ENCODE data around the gene TIMP3. TPM values are rescaled to one million over a fixed set of nuclear protein-coding genes. Genes with fewer than 3 reads are reported as not detected.

Gene TIMP3
- total RNA-seq, 1 experiment from 2014 or later = 14.1 TPM

- ChIA-PET CTCF (no interaction called here), POLR2A (ENCODE audit: low non-redundant PET) (no interaction called here)
- no peak for TF ChIP-seq CTCF (conservative IDR thresholded peaks at IDR 0.05; ENCODE audit: low read depth, low read length)
- no peak for TF ChIP-seq EZH2 (IDR thresholded peaks at IDR 0.05; ENCODE audit: borderline replicate concordance, low read depth, low read length, poor library complexity, severe bottlenecking)
- Histone ChIP-seq H3K9me3 (ENCODE audit: low read depth, low read length, poor library complexity, severe bottlenecking) (no peaks in the 10 kb centered on the region), H3K4me3 (ENCODE audit: low read depth, low read length, poor library complexity, severe bottlenecking) (no peak overlapping the region), H3K4me1 (ENCODE audit: insufficient read depth, low read length, poor library complexity, severe bottlenecking) (no peaks in the 10 kb centered on the region), H3K36me3 (ENCODE audit: insufficient read depth, low read length, poor library complexity, severe bottlenecking) (no peaks in the 10 kb centered on the region), H3K27me3 (replicated peaks; ENCODE audit: insufficient read depth, low read depth, low read length, poor library complexity) (peaks cover 5% of the 10 kb centered on the region), H3K27ac (ENCODE audit: low read depth, low read length, poor library complexity, severe bottlenecking) (no peak overlapping the region)
- no TSS peak for BruUV-seq (replicated peaks)
- intact Hi-C loops (cut with micrococcal nuclease; ENCODE audit: unreplicated experiment) = no loop called here
- DNase-seq (ENCODE audit: low spot score) = no peak
Measured at GRCh38 chr22:32854351-32854804, 52.9 kb downstream of the TIMP3 start.

GRCh38 chr22:32855045-32855756 lies 53.7 kb downstream of the TIMP3 start:
- POLR2A ChIA-PET (ENCODE audit: low non-redundant PET) = no interaction called here

GRCh38 chr22:32858121-32858703 lies 56.7 kb downstream of the TIMP3 start:
- Histone ChIP-seq H3K4me3 (ENCODE audit: low read depth, low read length, poor library complexity, severe bottlenecking) (no peak overlapping the region), H3K9me3 (ENCODE audit: low read depth, low read length, poor library complexity, severe bottlenecking) (no peaks in the 10 kb centered on the region), H3K36me3 (ENCODE audit: insufficient read depth, low read length, poor library complexity, severe bottlenecking) (no peaks in the 10 kb centered on the region), H3K27me3 (replicated peaks; ENCODE audit: insufficient read depth, low read depth, low read length, poor library complexity) (peaks cover 5% of the 10 kb centered on the region), H3K27ac (ENCODE audit: low read depth, low read length, poor library complexity, severe bottlenecking) (no peak overlapping the region), H3K4me1 (ENCODE audit: insufficient read depth, low read length, poor library complexity, severe bottlenecking) (no peaks in the 10 kb centered on the region)
- TF ChIP-seq EZH2 (IDR thresholded peaks at IDR 0.05; ENCODE audit: borderline replicate concordance, low read depth, low read length, poor library complexity, severe bottlenecking) (no peak), CTCF (conservative IDR thresholded peaks at IDR 0.05; ENCODE audit: low read depth, low read length) (no peak)
- DNase-seq (ENCODE audit: low spot score) = no peak
- no TSS peak for BruUV-seq (replicated peaks)
- ChIA-PET CTCF (no interaction called here), POLR2A (ENCODE audit: low non-redundant PET) (no interaction called here)
- intact Hi-C loops (cut with micrococcal nuclease; ENCODE audit: unreplicated experiment) = no loop called here

More at GRCh38 chr22:32855045-32855756, 53.7 kb downstream of the TIMP3 start:
- no peak for DNase-seq (ENCODE audit: low spot score)
- Histone ChIP-seq H3K9me3 (ENCODE audit: low read depth, low read length, poor library complexity, severe bottlenecking) (no peaks in the 10 kb centered on the region), H3K27me3 (replicated peaks; ENCODE audit: insufficient read depth, low read depth, low read length, poor library complexity) (peaks cover 5% of the 10 kb centered on the region), H3K27ac (ENCODE audit: low read depth, low read length, poor library complexity, severe bottlenecking) (no peak overlapping the region), H3K4me1 (ENCODE audit: insufficient read depth, low read length, poor library complexity, severe bottlenecking) (no peaks in the 10 kb centered on the region), H3K4me3 (ENCODE audit: low read depth, low read length, poor library complexity, severe bottlenecking) (no peak overlapping the region), H3K36me3 (ENCODE audit: insufficient read depth, low read length, poor library complexity, severe bottlenecking) (no peaks in the 10 kb centered on the region)
- BruUV-seq (replicated peaks) = no TSS peak
- intact Hi-C loops (cut with micrococcal nuclease; ENCODE audit: unreplicated experiment) = no loop called here
- TF ChIP-seq CTCF (conservative IDR thresholded peaks at IDR 0.05; ENCODE audit: low read depth, low read length) (no peak), EZH2 (IDR thresholded peaks at IDR 0.05; ENCODE audit: borderline replicate concordance, low read depth, low read length, poor library complexity, severe bottlenecking) (no peak)
- CTCF ChIA-PET = no interaction called here

All from A673 (cell line).